GM20000 (cell line): ENCODE results near the gene NSF.
"Not testable (repeated sequence)": the region's sequence is repeated elsewhere in the genome, so short reads cannot be mapped to it uniquely, and the experiment has no call there.

ENCODE experiments used
- DNase-seq: peaks from one replicate; pipeline ENCODE4 v3.0.0; 2012; ENCODE audit warnings: low spot score
- CTCF ChIP-seq: IDR thresholded peaks from 2 replicates; pipeline ENCODE4 v1.5.1; 2012; ENCODE audit warnings: mild to moderate bottlenecking, control low read depth; ENCODE audit errors: extremely low read depth, missing control alignments

NSF gene

GRCh38 chr17:46788300-46788699 lies 197.8 kb downstream of the NSF start:
- DNase-seq = no peak
- no peak for TF ChIP-seq CTCF

- no peak for TF ChIP-seq CTCF
- no peak for DNase-seq
Observed at GRCh38 chr17:46788796-46789195, 198.3 kb downstream of the NSF start.

GRCh38 chr17:46789610-46790009 lies 199.1 kb downstream of the NSF start:
- DNase-seq = no peak
- no peak for TF ChIP-seq CTCF

GRCh38 chr17:46790216-46790615 lies 199.7 kb downstream of the NSF start:
- DNase-seq = no peak
- no peak for TF ChIP-seq CTCF

GRCh38 chr17:46791531-46791930 lies 201.1 kb downstream of the NSF start:
- TF ChIP-seq CTCF = no peak
- DNase-seq = no peak

GRCh38 chr17:46792071-46792470 lies 201.6 kb downstream of the NSF start:
- no peak for TF ChIP-seq CTCF
- no peak for DNase-seq

- not testable (repeated sequence) for DNase-seq
Observed at GRCh38 chr17:46793023-46793422, 202.6 kb downstream of the NSF start.

- DNase-seq = no peak
- TF ChIP-seq CTCF = no peak
Observed at GRCh38 chr17:46793541-46793940, 203.1 kb downstream of the NSF start.
